ENCODE data around the gene NAP1L5.

The NAP1L5 gene

GRCh38 chr4:88697588-88698329, at the start of gene NAP1L5:
NAP1L5 (minus strand) TSS chr4:88697829; CDS start chr4:88697754, 75 bp downstream.
- peak; percentile 47 for DNase-seq (ENCODE audit: low read depth)

GRCh38 chr4:88747351-88747750, 49.7 kb upstream of the NAP1L5 start:
- no peak for DNase-seq (ENCODE audit: low read depth)

- DNase-seq (ENCODE audit: low read depth), result no peak
These were observed 48.6 kb upstream of the NAP1L5 start for GRCh38 chr4:88746206-88746605.

- no peak for DNase-seq (ENCODE audit: low read depth)
These were observed 48.0 kb upstream of the NAP1L5 start for GRCh38 chr4:88745581-88746163.

- no peak for DNase-seq (ENCODE audit: low read depth)
These were observed 47.5 kb upstream of the NAP1L5 start for GRCh38 chr4:88745175-88745574.

GRCh38 chr4:88744609-88745008, 47.0 kb upstream of the NAP1L5 start:
- no peak for DNase-seq (ENCODE audit: low read depth)

GRCh38 chr4:88743696-88744095, 46.1 kb upstream of the NAP1L5 start:
- DNase-seq (ENCODE audit: low read depth), result no peak

- no peak for DNase-seq (ENCODE audit: low read depth)
These were observed 44.9 kb upstream of the NAP1L5 start for GRCh38 chr4:88742561-88742960.

GRCh38 chr4:88738180-88738579, 40.6 kb upstream of the NAP1L5 start:
- no peak for DNase-seq (ENCODE audit: low read depth)

GRCh38 chr4:88737307-88737941, 39.8 kb upstream of the NAP1L5 start:
- no peak for DNase-seq (ENCODE audit: low read depth)

- DNase-seq (ENCODE audit: low read depth), result no peak
These were observed 38.6 kb upstream of the NAP1L5 start for GRCh38 chr4:88736264-88736663.

- no peak for DNase-seq (ENCODE audit: low read depth)
These were observed 37.9 kb upstream of the NAP1L5 start for GRCh38 chr4:88735564-88735963.

- DNase-seq (ENCODE audit: low read depth), result no peak
These were observed 36.8 kb upstream of the NAP1L5 start for GRCh38 chr4:88734403-88734949.

GRCh38 chr4:88732714-88733368, 35.2 kb upstream of the NAP1L5 start:
- DNase-seq (ENCODE audit: low read depth), result no peak

GRCh38 chr4:88731381-88731780, 33.8 kb upstream of the NAP1L5 start:
- no peak for DNase-seq (ENCODE audit: low read depth)

- no peak for DNase-seq (ENCODE audit: low read depth)
These were observed 33.2 kb upstream of the NAP1L5 start for GRCh38 chr4:88730811-88731210.

- DNase-seq (ENCODE audit: low read depth), result no peak
These were observed 31.6 kb upstream of the NAP1L5 start for GRCh38 chr4:88729146-88729760.

- no peak for DNase-seq (ENCODE audit: low read depth)
These were observed 30.5 kb upstream of the NAP1L5 start for GRCh38 chr4:88728146-88728545.

GRCh38 chr4:88725986-88726385, 28.4 kb upstream of the NAP1L5 start:
- no peak for DNase-seq (ENCODE audit: low read depth)

- no peak for DNase-seq (ENCODE audit: low read depth)
These were observed 27.5 kb upstream of the NAP1L5 start for GRCh38 chr4:88725143-88725542.

GRCh38 chr4:88724406-88724805, 26.8 kb upstream of the NAP1L5 start:
- DNase-seq (ENCODE audit: low read depth), result no peak

GRCh38 chr4:88722828-88723227, 25.2 kb upstream of the NAP1L5 start:
- no peak for DNase-seq (ENCODE audit: low read depth)

Data from stimulated activated CD8-positive, alpha-beta memory T cell treated with anti-CD3 and anti-CD28 coated beads, Interleukin-4, amount 100 ng/mL, for 24 hours (primary cell).